Activated CD8-positive, alpha-beta memory T cell treated with anti-CD3 and anti-CD28 coated beads, Interleukin-2, amount 50 U/mL, for 1 hour (primary cell): ENCODE data around the gene ZBTB43.

Experiments used
- DNase-seq: peaks from one replicate; pipeline ENCODE4 v3.0.0-alpha.2; 2020; ENCODE audit errors: extremely low read depth

Gene ZBTB43

DNA sequence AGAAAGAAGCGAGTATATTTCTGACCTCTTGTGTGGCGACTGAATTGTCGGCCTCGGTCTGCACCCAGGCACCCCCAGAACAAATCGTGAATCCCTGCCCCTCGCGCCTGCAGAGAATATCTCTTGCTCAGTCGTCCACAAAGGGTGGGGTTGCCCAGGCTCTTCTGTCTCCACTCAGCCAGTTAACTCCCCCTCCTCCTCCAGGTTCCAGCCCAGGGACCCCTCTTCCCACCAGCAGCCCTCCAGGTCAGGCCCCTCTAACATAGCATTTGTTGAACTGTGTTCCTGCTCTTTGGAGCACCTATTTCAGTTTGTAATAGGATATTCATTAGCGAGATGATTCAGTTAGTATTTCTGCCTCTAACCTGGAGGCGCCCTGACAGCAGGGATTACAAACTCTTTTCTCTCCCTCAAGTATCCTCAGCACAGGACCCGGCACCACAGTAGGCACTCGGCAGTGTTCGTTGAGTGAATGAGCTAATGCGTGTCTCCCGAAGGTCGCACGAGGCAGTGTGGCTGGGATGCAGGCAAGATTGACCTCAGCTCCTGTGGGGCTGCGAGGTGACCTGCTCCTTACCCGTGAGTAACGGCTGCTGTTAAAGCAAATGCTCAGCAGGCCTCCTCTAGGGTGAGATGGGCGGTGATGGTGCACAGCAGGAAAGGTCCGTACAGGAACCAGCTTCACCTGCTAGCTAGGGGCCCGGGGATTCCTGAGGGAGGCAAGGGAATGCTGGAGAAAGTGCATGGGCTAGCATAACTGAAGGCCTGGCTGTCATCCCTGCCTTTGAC, 81.4 kb downstream of the ZBTB43 start:
- DNase-seq, result no peak

DNA sequence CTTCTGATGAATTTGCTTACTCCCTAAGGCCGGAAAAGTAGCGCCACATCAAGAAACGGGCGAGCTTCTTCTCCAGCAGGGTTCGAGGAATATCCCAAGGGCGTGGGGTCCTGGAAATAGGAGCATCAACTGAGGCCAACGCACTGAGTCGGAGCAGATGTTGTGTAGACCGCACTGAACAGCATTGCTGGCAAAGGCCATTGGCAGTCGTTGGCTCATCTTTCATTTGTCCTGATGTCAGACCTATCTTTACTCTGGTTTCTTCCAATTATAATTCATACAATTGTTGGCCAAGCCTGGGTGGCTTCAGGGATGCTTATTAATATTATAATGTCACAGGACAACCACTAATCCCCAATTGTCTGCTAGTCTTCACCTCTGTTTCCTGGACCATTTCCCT, 82.1 kb downstream of the ZBTB43 start:
- no peak for DNase-seq
